Testis (tissue), 3 donors: ENCODE measurements around the gene RAD52. TPM values are rescaled to one million over a fixed set of nuclear protein-coding genes. Genes with fewer than 3 reads are reported as not detected.

ENCODE experiments used
- DNase-seq: peaks from one replicate; pipeline ENCODE4 v3.0.0-alpha.2; 2019
- H3K27ac ChIP-seq, 2 donors: fragments of 200-600 bp; sonication (generic); one replicate each; pipeline ENCODE4 v1.5.1; 2019
- H3K27me3 ChIP-seq: fragments of 200-600 bp; sonication (generic); one replicate; pipeline ENCODE4 v1.5.1; 2019
- H3K36me3 ChIP-seq: fragments of 200-600 bp; sonication (generic); one replicate; pipeline ENCODE4 v1.5.1; 2017; ENCODE audit warnings: low read depth; ENCODE audit errors: missing control alignments
- H3K4me1 ChIP-seq: fragments of 200-600 bp; sonication (generic); one replicate; pipeline ENCODE4 v1.5.1; 2019
- H3K4me3 ChIP-seq, 2 donors: fragments of 200-600 bp; sonication (generic); one replicate each; pipeline ENCODE4 v1.5.1; 2017 to 2019
- H3K9me3 ChIP-seq: fragments of 200-600 bp; sonication (generic); one replicate; pipeline ENCODE4 v1.5.1; 2017
- POLR2A ChIP-seq: fragments of 450-650 bp; IDR thresholded peaks from one replicate; pipeline ENCODE4 v1.6.1; 2017; ENCODE audit warnings: antibody characterized with exemption, mild to moderate bottlenecking, moderate library complexity
- WGBS, 2 donors: methylation state at CpG; one replicate each; pipeline ENCODE4 v1.1.5; 2018; 5-methylcytosine and 5-hydroxymethylcytosine counted together
- intact Hi-C: fragments of 100-400 bp; cut with DNase I; formaldehyde crosslinking; loops from one replicate; pipeline ENCODE4 v1.15.1; 2023; ENCODE audit warnings: low total_unique reads
- polyA plus RNA-seq: library from polyadenylated mRNA; stranded (reverse); fragments of 350-450 nt; fragmentation: Illumina TruSeq; extraction: RNeasy Lipid Tissue Mini Kit (QIAGEN cat#74804); gene quantifications from one replicate; pipeline ENCODE4 v1.2.3, GENCODE V29; 2014; ENCODE audit warnings: low read depth, low replicate concordance; ENCODE audit not compliant: insufficient read depth
- total RNA-seq, 2 donors: library from RNA; depleted of rRNA; stranded (reverse); fragments of >200 nt; gene quantifications; one replicate each; pipeline ENCODE4 v1.2.3, GENCODE V29; 2016
- TF ChIP-seq, protein P1 (sequence below), 3 experiments: fragments of 450-650 bp in 2 of 3; fragments of 200-600 bp in 1 of 3; sonication (generic) in 1 of 3; IDR thresholded peaks; one replicate each; pipeline ENCODE4 v1.5.1; 2016 to 2019; ENCODE audit warnings: antibody characterized with exemption in 3 of 3, mild to moderate bottlenecking in 2 of 3, moderate library complexity in 1 of 3

Gene RAD52
- total and polyA plus RNA-seq, 3 donors from 2014 or later, result 17.2 to 29.1 (median 20.9) TPM

DNA sequence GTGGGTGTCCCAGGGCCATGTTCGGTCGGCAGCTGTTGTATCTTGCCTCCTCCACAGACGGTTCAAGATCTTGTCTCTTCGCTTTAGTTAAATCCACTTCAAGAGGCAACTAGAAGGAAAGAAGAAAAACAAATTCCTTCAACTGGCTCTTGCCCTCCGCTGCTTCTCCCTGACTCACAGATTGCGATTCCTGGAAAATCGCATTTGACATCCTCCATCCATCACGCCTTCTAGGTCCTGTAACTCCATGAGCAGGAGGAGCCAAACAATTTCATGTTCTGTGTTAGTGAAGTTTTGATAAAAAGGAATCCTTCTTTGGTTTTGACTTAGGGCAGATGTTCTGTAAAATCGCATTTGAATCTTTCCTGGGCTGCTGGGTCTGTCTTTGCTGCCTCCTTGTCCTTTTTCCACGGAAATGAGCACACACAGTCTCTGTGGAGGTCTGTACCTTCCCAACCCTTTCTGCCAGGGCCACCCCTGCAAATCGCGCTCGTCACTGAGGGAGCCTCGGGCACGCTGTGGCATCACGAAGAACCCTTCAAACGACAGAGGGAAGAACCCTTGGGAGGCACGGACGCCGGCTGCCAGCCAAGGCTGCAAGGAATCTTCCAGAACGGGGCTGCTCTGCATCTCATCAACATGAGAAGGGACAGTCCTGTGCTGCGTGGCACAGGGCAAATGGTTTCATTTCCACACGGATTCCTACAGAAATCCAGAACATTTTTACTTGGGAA lies 32.6 kb downstream of the RAD52 start:
- Histone ChIP-seq H3K27ac (no peak overlapping the region), H3K4me1 (peaks cover 6% of the 10 kb centered on the region), H3K27me3 (no peaks in the 10 kb centered on the region), H3K36me3 (no peaks in the 10 kb centered on the region), H3K4me3 (peak overlapping the region; percentile 8 to 17), H3K9me3 (no peaks in the 10 kb centered on the region)
- no peak for DNase-seq
- intact Hi-C loops, result no loop called here
- 79 to 81% methylated on average over 22 to 23 of the region's 23 CpGs for WGBS, 2 donors
- TF ChIP-seq POLR2A, result no peak
- TF ChIP-seq, protein P1, sequence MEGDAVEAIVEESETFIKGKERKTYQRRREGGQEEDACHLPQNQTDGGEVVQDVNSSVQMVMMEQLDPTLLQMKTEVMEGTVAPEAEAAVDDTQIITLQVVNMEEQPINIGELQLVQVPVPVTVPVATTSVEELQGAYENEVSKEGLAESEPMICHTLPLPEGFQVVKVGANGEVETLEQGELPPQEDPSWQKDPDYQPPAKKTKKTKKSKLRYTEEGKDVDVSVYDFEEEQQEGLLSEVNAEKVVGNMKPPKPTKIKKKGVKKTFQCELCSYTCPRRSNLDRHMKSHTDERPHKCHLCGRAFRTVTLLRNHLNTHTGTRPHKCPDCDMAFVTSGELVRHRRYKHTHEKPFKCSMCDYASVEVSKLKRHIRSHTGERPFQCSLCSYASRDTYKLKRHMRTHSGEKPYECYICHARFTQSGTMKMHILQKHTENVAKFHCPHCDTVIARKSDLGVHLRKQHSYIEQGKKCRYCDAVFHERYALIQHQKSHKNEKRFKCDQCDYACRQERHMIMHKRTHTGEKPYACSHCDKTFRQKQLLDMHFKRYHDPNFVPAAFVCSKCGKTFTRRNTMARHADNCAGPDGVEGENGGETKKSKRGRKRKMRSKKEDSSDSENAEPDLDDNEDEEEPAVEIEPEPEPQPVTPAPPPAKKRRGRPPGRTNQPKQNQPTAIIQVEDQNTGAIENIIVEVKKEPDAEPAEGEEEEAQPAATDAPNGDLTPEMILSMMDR (IDR thresholded peaks at IDR 0.05), result no peak

DNA sequence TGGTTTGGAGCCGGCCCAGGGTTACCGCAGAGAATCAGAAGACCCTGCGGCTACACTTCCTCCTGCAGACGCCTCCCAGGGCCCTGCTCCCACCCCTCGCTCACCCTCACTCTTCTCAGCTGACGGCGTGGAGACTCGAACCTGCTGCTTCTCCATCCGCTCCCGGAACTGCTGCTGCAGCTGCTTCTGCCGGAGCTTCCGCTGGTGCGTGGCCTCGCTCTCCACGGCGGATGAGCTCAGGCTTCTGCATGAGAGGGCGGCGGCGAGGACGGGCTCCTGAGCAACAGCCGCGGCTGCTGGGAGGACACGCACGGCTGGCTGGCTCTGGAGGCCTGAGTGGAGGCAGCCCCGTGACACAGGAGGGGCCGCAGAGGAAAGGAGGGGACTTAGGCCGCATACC lies 33.3 kb downstream of the RAD52 start:
- H3K36me3 ChIP-seq, result no peaks in the 10 kb centered on the region
- H3K27ac ChIP-seq, result no peak overlapping the region
- intact Hi-C loops, result no loop called here
- no peaks in the 10 kb centered on the region for H3K27me3 ChIP-seq
- H3K4me3 ChIP-seq, result peak overlapping the region; percentile 8 to 17
- TF ChIP-seq POLR2A, result no peak
- TF ChIP-seq, protein P1 (IDR thresholded peaks at IDR 0.05), result no peak
- WGBS, 2 donors, result 79 to 80% methylated on average over 23 to 27 of the region's 27 CpGs
- peaks cover 6% of the 10 kb centered on the region for H3K4me1 ChIP-seq
- H3K9me3 ChIP-seq, result no peaks in the 10 kb centered on the region
- DNase-seq, result no peak

DNA sequence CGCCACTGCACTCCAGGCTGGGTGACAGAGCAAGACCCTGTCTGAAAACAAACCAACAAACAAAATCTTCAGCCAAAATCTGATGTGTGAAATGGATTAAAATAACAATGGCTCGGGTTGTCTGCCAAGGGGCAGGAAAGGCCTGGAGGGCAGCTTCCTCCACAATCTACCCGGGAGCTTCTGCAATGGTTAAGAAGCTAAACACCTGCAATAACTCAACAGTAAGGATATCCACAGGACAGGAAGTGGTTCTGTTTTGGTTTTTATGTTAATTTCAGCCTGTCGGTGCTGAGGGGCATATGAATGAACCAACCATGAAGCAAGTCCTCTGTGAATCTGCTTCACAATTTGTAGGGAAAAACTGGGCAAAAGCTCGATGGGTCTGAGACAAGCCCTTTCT lies 34.4 kb downstream of the RAD52 start:
- Histone ChIP-seq H3K9me3 (no peaks in the 10 kb centered on the region), H3K27ac (no peak overlapping the region), H3K27me3 (no peaks in the 10 kb centered on the region), H3K36me3 (no peaks in the 10 kb centered on the region), H3K4me1 (peaks cover 6% of the 10 kb centered on the region), H3K4me3 (no peak overlapping the region)
- WGBS, 2 donors, result 72 to 82% methylated on average over 5 of the region's 5 CpGs
- TF ChIP-seq POLR2A, result no peak
- TF ChIP-seq, protein P1 (IDR thresholded peaks at IDR 0.05), result no peak
- intact Hi-C loops, result no loop called here
- DNase-seq, result no peak

DNA sequence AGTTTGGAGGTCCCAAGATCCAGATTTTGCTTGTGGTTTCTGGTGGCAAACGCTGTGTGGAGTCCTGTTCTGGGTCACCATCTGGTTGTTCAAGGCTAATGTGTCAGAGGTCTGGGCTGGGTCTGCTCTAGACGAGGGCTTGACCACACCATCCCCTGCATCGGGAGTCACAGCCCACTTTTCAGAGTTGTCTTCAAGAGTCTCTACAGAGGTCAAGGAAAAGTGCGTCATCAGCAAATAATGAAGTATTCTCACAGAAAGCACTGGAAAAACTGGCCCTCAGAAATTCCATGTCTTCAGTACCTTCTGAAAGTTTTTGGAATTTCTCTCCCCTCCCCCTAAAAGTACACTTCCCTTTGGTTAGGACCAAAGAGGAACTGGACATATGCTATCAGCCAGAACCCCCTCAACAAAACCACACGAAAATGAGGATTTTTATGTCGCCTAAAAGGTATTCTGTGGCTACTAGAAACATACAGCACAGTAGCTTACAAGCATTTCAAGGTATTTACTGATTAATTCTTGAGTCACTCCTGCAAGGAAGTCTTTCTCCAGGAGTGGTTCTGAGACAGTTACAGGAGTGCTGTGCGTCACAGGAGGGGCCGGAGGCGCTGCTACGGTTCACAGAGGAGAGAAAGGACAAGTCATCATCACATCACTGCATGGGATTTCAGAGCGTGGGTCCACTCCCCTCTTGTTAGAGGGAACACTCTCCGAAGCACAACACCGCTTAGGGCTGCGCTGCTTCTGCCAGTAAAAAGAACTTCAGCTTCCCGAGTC lies 35.4 kb downstream of the RAD52 start:
- intact Hi-C loops, result no loop called here
- Histone ChIP-seq H3K4me3 (no peak overlapping the region), H3K27me3 (no peaks in the 10 kb centered on the region), H3K9me3 (no peaks in the 10 kb centered on the region), H3K36me3 (no peaks in the 10 kb centered on the region), H3K4me1 (peaks cover 6% of the 10 kb centered on the region), H3K27ac (peak overlapping the region; percentile 3 to 41)
- no peak for DNase-seq
- 63 to 71% methylated on average over 15 of the region's 15 CpGs for WGBS, 2 donors
- no peak for TF ChIP-seq POLR2A
- TF ChIP-seq, protein P1 (IDR thresholded peaks at IDR 0.05), result no peak
